ENCODE data around the gene C10orf71.

GRCh38 chr10:49282879-49283341 lies 16.1 kb upstream of the C10orf71 start:
- TF ChIP-seq CTCF (IDR thresholded peaks at IDR 0.05; ENCODE audit: insufficient read depth, low read depth, low read length) (no peak), EZH2 (IDR thresholded peaks at IDR 0.05; ENCODE audit: insufficient read depth, low read length) (no peak)

Data from astrocyte (in vitro differentiated cells and primary cell).